ENCODE results near the gene NDP.

The NDP gene, protein sequence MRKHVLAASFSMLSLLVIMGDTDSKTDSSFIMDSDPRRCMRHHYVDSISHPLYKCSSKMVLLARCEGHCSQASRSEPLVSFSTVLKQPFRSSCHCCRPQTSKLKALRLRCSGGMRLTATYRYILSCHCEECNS

DNA sequence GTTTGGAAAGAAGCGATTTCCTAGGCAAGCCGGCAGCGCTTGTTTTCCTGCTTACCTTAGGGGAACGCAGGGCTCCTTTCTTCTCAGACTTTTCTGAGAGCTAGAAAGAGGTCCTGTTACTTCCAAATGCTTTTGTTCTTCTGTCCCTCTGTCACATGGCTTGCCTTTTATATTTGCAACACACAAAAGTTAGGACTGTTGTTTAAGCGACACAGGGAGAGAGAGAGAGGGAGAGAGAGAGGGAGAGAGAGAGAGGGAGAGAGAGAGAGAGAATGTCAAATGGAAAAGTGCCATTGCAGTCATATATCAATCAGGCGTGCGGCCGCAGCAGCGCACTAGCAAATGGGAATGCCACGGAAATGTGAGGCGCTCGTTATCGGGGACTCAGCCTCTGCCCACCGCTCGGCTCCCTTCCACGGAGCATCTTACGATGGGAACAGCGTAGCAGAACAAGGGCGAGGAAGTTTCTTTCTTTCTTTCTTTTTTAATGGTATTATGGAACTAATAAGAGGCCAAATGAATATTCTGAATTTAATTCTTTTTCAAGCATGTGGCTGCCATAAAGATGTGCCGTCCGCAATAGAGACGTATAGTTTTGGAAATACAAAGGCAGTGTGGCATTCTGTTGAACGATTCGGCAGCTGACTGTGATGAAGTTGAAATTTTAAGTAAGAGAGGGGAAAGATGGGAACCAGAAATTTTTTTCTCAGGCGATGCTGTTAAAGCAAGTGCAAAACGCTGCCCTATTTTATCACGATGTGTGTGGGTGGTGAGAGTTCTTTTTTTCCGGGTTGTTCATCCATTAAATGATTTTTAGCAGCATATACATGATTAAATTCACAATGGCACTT lies at the start of gene NDP:
Gene NDP (minus strand): TSS at position 142 of the 851 bp plus-strand sequence. CDS start 14,745 bp downstream, outside the sequence.
- TF ChIP-seq, protein P1, sequence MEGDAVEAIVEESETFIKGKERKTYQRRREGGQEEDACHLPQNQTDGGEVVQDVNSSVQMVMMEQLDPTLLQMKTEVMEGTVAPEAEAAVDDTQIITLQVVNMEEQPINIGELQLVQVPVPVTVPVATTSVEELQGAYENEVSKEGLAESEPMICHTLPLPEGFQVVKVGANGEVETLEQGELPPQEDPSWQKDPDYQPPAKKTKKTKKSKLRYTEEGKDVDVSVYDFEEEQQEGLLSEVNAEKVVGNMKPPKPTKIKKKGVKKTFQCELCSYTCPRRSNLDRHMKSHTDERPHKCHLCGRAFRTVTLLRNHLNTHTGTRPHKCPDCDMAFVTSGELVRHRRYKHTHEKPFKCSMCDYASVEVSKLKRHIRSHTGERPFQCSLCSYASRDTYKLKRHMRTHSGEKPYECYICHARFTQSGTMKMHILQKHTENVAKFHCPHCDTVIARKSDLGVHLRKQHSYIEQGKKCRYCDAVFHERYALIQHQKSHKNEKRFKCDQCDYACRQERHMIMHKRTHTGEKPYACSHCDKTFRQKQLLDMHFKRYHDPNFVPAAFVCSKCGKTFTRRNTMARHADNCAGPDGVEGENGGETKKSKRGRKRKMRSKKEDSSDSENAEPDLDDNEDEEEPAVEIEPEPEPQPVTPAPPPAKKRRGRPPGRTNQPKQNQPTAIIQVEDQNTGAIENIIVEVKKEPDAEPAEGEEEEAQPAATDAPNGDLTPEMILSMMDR (IDR thresholded peaks at IDR 0.05; ENCODE audit: low read depth, low read length, missing control alignments) = no peak
- DNase-seq (ENCODE audit: extremely low read depth, low read depth) = no peak
- H3K4me3 ChIP-seq (replicated peaks; ENCODE audit: low read depth, low read length) = peak within 1 kb of the TSS; percentile 20; the same call in 1 of the 2 replicates

DNA sequence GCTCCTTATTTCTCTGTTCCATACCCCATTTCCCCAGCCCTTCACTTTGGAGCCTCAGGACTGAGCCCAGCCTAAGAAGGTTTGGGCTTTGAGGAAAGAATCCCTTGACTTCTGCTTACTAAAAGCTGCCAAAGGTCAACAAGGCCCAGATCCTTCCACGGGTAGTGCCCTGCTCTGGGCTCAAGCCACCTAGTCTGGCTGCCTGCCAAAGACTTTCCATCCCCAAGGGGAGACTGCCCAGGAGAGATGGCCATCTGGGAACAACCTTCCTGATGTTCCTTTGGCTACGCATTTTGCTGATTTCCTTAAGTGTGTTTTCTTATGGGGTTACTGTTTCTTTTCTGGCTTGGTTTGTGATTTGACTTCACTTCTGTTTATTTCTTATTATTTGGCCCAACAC lies 49.8 kb upstream of the NDP start:
- no peak overlapping the region for H3K4me3 ChIP-seq (replicated peaks; ENCODE audit: low read depth, low read length)
- DNase-seq (ENCODE audit: extremely low read depth, low read depth) = no peak
- TF ChIP-seq, protein P1 (IDR thresholded peaks at IDR 0.05; ENCODE audit: low read depth, low read length, missing control alignments) = no peak

DNA sequence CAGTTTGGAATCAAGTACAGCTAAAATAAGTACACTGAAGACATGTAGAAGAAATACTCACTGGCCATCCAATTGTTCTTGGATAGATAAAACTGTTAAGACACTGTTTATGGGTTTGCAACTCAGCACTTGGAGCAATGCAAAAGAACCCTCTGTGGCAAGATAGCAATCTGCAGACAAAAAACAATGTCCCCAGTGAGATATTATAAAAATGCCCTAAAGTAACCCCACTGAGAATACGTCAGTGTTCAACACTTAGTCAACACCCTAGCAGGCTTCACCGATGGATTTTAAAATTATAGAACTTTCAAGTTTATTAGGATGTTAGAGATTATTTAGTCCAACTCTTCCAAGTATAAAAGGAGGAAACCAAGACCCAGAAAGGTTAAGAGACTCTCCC lies 47.5 kb upstream of the NDP start:
- no peak overlapping the region for H3K4me3 ChIP-seq (replicated peaks; ENCODE audit: low read depth, low read length)
- TF ChIP-seq, protein P1 (IDR thresholded peaks at IDR 0.05; ENCODE audit: low read depth, low read length, missing control alignments) = no peak
- no peak for DNase-seq (ENCODE audit: extremely low read depth, low read depth)

DNA sequence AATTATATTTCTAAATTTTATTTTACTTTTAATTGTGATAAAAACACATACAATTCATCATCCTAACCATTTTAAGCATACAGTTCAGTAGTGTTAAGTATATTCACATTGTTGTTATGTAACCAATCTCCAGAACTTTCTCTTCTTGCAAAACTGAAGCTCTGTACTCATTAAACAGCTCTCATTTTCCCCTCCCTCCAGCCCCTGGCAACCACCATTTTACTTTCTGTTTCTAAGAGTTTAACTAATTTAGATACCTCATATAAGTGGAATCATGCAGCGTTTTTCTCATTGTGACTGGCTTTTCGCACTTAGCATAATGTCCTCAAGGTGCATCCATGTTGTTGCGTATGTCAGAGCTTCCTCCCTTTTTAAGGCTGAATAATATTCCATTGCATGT lies 46.7 kb upstream of the NDP start:
- DNase-seq (ENCODE audit: extremely low read depth, low read depth) = no peak
- TF ChIP-seq, protein P1 (IDR thresholded peaks at IDR 0.05; ENCODE audit: low read depth, low read length, missing control alignments) = no peak
- H3K4me3 ChIP-seq (replicated peaks; ENCODE audit: low read depth, low read length) = no peak overlapping the region

DNA sequence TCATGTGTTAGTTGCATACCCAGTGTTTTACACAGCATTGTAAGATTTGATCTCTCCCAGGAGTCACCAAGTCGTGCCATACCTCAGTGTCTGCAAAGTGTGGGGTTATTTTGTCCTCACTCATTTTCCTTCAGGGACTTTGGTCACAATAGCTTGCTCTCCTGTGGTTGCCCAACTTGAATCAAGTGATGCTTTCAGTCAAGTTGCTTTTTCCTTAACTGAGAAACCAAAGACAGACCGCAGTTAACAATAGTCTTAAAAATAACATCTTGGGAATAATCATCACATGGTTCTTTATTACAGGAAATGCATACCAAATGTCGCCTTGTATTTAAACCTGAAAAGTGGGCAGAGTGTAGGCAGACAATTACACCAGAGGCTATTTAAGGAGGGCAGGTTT lies 44.5 kb upstream of the NDP start:
- H3K4me3 ChIP-seq (replicated peaks; ENCODE audit: low read depth, low read length) = no peak overlapping the region
- no peak for DNase-seq (ENCODE audit: extremely low read depth, low read depth)
- TF ChIP-seq, protein P1 (IDR thresholded peaks at IDR 0.05; ENCODE audit: low read depth, low read length, missing control alignments) = no peak

DNA sequence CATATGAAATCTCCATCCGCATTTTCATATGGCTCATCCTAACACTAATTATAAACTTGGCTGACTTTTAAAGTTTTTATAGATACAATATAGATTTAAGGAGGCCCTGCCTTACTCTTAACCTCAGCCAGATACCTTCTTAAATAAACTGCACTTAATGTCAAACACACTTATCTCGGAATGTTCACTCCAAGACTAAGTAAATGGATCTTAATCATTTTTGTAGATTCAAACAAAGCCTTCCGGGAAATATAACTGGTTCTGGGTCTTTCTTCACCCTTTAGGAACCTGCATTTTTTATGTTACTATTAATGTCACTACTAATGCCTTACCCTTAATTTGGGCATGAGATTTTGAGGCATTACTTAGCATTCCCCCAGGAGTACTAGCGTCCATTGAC lies 43.7 kb upstream of the NDP start:
- DNase-seq (ENCODE audit: extremely low read depth, low read depth) = no peak
- H3K4me3 ChIP-seq (replicated peaks; ENCODE audit: low read depth, low read length) = no peak overlapping the region
- TF ChIP-seq, protein P1 (IDR thresholded peaks at IDR 0.05; ENCODE audit: low read depth, low read length, missing control alignments) = no peak
